ENCODE measurements around the gene RPS6KA2.

The RPS6KA2 gene

DNA sequence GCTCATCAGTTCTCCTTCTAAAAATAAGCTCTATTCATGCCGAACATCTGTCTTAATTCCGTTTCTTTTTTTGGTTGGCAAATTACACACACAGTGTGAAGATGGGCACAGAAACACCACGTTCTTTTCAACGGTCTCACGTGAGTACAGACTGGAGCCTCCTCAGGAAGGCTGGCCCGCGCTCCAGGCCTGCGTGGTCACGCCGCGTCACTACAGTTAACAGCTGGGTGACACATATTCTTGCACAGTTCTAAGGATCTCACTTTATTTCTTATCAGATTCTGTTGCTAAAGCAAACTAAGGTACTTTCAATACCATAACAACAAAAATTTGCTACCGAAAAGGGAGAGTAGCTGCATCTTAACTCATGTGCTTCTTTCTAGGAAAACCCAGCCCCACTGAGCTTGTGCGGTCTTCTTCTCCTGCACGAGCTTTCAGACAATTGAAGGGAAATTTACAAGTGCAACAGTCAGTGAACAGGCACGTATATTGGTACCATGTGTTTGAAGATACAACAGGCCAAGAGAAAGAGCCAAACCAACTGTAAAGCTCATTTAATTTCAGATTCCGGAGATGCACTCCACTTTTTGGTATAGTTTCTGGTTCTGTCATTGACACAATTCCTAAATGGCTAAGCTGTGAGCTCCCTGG lies 188.7 kb downstream of the RPS6KA2 start:
- no peak for DNase-seq

DNA sequence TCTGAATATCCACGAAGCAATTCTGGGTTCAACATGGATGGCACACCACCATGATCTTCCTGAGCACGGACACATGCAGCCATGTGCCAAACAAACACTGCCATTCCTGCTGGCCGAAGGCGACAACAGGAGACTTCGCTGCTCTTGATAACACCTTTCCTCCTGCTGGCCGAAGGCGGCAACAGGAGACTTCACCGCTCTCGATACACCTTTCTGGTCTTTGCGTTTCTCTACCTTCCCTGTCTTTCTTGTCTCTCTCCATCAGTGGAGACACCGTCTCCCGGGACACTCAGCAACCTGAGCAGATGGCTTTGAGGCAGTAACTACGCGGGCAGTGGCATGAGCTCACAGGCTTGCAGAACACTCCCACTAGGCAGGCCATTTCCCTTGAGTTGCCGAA lies 189.4 kb downstream of the RPS6KA2 start:
- no peak for DNase-seq

DNA sequence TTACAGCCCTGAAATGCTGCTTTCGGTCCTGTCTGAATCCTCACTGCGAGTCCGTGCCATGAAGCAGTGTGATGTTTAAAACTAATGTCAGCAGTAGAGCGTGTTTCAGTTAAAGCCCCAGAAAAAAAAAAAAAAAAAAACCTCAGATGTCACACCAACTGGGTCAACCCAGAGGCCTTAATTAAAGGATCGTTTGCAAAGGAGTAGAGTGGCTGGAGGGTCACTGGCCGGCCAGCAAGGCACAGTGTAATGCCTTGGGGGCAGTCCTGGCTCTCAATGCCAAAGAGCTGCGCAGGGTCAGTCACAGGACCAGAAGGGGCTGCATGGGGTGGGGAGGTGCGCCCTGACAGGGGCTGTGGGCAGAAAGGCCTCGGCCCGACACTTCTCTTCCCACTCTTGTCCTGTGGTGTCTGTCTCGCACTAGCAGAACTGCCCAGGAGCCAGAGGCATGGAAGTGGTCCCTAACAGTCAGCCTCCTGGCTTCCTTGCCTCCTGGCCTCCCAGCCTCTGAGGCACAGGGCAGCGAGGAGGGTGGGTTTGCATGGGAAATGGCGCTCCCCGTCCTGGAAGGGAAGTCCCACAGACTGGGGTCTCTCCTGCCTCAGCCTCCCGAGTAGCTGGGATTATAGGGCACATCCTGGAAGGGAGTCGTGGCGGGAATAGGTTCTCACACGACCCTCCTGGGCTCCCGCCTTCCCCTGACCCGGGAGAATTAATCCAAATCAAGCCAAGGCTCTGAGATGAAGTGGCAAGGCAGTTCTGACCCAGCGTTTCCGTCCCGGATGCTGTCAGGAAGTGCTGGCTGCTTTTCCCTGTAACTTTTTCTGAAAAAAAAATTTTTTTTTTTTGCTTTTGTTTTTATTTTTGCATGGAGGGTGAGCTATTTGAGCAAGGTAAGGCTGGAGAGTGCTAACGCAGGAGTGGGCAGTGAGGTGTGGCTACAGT lies 190.6 kb downstream of the RPS6KA2 start:
- no peak for DNase-seq

DNA sequence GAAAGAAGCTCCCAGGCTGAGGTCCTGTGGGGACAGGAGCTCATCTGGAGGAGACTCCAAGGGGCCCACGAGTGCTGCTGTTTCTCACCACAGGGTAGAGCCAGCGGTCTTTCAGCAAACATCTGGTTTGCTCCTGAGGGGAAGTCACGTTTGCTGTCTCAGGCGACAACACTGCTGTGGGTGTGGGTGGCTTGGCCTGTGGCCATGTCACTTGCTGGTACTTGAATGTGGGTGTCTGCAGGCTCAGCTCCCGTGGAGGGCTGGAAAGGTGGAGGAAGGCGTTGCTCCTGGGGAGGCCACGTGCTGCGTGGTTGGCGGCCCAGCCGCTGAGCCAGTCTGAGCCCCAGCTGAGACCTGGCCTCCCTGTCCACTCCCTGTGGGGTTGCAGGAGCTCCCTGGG lies 191.5 kb downstream of the RPS6KA2 start:
- DNase-seq = no peak

DNA sequence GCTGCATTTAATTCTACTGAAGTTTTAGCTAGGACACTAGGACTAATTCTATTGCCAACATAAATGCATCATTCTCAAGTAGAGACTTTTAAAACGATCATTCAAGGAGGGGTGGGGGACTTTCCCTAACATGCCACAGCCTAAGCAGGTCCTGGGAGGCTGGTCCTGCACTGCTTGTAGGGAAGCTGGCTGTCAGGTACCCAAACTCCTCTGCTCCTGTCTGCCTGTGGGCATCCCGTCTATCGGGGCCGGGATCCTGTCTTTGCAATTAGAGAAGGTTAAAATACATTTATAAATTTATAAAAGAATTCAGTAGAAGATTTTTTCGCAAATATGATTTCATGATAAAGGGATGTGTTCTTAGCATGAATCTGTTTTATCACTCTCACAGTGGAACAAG lies 192.7 kb downstream of the RPS6KA2 start:
- DNase-seq = no peak

DNA sequence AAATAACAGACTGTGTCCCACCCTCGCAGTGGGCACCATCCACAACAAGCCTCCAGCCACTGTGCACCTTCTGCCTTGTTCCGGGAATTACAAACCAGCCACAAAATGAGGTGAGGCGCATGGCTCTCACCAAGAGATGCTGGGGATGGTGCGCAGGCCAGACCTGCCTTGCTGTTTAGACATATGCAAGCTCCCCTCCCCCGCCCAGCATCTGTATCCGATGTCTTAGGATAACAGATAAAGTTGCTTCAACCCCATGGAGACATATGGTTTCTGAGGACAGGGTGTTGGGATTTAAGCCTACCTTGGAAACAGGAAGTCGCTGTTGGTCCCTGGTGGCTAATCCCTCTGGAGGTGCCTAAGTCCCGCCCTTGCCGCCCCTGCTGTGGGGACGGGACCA lies 194.0 kb downstream of the RPS6KA2 start:
- no peak for DNase-seq

DNA sequence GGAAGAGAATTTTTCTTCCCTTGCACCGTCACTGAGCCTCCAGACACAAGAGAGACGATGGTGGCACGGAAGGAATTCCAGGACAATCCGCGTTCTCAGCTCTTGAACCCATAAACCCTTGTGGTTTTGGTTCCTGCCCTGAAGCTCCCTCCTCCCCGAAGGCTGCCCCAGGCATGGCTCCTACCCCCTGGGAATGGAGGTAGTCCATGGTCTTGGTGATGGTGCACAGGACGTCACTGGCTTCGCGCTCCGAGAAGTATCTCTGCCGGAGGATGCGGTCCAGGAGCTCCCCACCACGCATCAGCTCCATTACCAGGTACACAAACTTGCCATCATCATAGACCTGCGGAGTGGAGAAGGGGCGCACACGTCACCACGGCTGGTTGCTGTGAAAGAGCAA lies 196.8 kb downstream of the RPS6KA2 start:
- no peak for DNase-seq

DNA sequence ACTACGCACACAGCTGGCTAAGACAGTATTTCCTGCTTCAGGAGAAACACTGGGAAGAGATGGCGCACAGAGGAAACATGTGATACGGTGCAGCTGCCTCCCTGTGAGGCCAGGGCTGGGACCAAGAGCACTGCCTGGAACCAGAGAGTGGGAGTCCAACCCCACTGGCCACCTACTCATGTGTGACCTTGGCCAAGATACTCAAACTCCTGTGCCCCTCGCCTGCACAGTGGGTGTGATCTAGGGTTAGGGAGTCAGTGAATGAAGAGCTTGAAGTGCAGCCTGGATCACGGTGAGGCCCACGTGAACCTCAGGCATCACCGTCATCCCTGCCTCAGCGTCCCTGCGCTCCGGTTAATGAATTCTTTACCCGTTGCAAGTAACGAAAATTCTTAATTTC lies 202.6 kb downstream of the RPS6KA2 start:
- DNase-seq = no peak

DNA sequence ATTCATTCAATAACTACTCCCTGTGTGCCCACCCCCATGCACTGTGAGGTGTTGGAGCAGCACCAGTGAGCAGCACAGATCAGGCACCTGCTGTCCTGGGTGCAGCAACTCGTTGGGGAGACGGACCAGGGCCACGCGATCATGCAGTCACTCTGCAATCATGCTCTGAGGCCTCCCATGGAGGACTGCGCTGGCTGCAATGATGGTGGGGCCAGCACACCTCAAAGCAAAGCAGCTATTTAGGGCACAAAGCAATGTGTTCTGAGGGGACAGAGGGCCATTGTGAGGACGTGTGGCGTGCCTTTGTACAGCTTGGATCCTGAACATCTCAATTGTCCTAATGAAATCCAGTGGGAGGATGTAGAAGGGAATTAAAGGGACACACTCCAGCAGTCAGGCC lies 203.3 kb downstream of the RPS6KA2 start:
- DNase-seq = no peak

DNA sequence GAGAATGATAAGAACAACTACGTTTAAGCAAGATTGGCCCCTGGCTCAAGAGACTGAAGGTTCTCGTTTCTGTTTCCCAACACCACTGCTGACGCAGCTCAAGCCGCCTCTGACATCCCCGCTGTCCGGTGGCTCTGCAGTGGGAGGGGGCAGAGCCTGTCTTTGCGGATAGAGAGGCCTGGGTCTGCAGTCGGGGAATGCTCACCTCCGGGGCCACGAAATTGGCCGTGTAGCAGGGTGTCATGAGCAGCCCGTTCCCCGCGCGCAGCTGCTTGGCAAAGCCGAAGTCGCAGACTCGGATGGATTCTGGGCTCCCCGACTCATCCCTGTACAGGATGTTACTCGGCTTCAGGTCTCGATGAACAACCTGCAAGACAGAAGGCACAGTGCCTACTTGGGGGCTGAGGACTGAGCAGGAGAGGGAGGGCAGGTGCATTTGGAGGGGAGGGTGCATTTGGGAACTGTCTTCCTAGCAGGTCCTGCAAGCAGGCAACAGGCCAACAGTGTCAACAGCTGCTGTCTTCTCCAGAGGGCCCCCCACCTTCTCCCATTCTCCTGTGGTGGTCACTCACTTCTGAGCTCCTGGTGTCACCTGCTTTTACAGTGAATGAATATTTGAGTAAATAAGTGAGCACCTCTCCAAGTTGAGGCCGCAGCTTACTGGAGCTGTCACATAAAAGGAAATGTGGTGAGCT lies 203.9 kb downstream of the RPS6KA2 start:
- DNase-seq = no peak

DNA sequence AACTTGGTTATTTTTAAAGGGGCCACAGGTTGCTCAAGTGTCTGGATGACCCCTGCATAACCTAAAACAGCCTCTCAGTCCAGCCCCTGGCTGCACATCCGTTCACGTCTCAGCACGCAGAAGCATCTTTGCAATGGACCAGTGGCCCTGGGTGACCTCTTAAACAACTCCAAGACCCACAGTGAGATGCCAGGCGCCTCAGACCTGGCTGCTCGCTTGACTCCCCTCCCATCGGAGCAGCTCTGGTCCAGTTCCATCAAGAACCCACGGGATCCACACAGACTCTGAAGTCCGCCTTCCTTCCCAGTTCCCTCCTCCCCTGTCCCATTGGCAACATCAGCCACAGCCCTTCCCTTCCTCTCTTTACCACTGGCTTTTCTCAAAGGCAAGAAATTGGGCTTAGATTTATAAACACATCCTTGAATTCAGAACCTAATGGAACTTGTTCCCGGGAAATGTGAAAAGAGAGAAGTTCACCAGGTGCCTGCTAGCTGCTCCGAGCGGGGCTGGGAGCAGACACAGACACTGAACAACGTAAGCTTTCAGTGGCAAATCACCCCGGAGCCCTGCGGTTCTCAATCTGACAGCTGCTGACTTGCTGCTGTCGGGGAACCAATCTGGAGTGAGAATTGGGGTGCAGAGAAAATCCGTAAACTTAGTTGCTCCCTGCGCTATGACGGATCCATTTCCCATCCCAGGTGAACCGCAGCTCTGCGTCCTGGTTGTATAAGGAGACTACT lies 204.7 kb downstream of the RPS6KA2 start:
- DNase-seq = no peak

DNA sequence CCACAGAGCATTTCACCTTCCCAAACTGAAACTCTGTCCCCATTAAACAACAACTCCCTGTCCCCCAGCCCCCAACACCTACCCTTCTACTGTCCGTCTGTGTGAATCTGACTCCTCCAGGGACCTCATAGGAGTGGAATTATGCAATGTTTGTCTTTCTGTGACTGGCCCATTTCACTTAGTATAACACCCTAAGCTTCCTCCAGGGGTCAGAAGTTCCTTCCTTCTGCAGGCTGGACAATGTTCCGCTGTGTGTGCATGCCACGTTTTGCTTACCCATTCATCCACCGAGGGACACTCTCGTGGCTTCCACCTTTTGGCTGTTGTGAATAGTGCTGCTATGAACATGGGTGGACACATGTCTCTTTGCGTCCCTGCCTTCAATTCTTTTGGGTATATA lies 206.7 kb downstream of the RPS6KA2 start:
- no peak for DNase-seq

DNA sequence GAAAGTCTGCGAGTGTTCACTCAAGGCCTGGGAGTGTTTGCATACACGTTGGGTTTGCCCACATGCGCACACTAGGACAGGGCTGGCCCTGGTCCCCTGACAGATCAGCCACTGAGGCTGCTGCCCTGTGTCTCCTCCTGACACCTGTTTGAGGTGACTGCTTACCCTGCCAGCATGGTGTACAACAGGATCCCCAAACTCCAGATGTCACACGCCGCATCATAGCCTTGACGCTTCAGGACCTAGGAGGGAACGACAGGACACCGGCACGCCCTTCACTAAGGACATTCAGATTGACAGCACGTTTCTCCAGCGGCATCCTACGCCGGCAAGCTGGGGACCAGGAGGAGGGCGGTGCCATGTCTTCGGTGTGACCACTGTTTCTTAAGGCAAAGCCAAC lies 207.3 kb downstream of the RPS6KA2 start:
- no peak for DNase-seq

DNA sequence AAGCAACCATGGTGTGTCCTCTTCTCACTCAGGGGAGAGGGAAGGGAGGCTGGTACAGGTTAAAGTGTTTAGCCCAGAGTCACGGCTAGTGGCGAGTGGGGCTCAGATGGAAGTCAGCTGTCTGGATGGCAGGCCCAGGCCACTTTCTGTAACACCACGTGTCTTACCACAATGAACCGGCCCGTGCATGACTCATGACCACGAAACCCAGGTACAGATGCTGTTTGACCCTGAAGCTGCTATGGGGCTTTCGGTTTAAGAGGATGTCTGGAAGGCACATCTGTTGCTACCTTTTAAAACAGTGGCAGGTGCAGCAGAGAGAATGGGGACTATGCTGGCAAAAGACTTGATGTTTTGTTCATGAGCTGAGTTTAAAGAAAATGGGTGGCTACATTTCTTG lies 207.8 kb downstream of the RPS6KA2 start:
- DNase-seq = no peak

DNA sequence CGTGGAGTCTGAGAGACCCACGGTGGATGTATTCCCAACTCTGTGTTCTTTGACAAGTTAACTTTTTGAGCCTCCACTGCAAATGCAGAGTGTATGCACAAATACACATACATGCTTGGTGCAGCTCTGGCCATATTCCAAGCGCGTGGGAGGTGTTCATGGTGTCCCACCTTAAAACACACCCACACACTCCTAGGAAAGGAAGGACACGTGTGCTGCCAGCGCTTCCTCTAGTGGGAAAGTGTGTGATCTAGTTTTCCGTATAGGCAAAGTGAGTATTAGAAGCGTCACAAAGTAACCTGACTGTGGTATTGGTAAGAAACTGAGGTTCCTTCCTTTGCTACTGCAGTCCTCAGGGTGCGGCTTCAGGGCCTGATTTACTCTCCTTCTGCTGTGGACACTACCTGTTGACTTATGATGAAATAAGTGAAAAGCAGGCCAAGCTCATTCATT lies 208.3 kb downstream of the RPS6KA2 start:
- DNase-seq = no peak

DNA sequence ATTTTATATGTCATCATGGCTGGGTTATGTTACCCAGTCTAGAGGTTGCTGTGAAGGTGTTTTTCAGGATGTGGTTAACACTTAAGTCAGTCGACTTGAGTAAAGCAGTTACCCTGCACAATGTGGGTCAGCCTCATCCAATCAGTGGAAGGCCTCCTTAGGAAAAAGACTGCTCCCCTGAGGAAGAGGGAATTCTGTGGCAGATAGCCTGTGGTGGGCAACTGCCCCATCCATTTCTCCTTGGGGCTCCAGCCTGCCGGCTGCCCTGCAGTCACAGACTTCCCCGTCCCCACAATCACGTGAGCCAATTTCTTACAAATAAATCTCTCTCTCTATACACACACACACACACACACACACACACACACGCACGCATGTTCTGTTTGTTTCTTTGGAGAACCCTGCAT lies 209.8 kb downstream of the RPS6KA2 start:
- no peak for DNase-seq

DNA sequence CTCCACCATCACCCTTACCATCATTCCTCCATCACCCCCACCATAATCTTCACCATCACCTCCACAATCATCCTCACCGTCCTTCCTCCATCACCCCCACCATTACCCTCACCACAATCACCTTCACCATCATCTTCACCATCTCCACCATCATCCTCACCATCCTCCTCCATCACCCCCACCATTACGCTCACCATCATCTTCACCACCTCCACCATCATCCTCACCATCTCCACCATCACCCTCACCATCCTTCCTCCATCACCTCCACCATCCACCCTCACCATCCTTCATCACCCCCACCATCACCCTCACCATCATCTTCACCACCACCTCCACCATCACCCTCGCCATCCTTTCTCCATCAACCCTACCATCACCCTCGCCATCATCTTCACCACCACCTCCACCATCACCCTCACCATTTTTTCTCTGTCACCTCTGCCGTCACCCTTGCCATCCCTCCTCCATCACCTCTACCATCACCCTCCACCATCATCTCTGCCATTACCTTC lies 211.2 kb downstream of the RPS6KA2 start:
- no peak for DNase-seq

DNA sequence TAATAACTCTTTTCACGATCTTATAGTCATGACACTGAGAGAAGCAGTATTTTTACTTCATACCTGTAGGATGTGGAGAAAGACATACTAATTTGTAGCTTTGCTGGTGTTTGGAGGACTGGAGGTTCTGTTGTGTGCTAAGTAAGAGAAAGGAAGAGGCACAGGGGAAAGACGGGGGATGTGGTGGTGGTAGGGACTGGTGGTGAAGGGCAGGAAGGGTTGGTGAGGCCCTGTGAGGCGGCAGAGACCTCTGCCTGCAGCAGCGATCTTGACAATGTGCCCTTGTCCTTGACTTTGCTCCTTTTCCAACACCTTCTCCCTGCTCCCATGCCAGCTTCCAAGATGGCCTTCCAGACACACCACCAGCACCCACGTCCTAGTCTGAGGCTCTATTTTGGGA lies 211.7 kb downstream of the RPS6KA2 start:
- DNase-seq = no peak

DNA sequence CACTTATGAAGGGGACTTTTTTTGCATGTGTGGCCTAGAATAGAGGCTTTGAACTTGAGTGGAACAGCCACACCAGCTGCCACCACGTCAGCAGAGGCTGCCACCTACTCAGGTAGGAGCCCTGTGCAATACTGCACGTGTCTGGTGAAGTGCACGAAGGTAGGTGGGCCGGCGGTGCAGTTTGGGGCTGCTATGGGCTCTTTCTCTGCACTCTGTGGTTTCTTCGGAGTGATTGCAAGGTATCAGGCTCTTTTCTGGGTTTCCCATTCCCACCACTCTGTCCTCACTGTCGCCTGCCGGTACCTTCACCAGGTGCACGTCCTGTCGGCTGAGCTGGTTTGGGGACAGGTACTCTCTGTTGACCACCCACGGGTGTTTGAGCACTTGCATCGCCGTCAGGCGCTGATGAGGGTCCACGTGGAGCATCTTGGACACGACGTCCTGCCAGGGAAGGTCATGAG lies 213.5 kb downstream of the RPS6KA2 start:
- no peak for DNase-seq

DNA sequence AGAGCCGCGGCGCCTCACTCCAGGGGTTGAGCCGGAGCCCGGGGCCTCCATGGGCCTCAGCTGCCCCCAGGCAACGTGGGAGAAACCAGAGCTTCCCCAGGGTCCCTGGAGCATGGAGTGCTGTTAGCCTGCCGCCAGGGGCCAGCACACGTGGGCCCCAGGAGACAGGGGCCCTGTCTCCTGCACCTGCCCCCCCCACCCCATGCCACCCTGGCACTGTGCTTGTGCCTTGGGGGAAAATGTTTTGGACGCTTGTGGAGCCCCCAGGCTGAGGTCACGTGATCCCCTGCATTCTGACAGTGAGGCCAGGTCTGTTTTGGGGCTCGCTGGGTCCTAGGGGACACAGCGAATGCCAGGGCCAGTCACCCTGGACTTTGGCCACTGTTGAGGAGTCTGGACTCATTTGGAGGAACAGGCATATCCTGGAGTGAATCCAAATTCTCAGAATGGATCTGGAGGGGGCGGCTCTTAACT lies 214.1 kb downstream of the RPS6KA2 start:
- DNase-seq = no peak

DNA sequence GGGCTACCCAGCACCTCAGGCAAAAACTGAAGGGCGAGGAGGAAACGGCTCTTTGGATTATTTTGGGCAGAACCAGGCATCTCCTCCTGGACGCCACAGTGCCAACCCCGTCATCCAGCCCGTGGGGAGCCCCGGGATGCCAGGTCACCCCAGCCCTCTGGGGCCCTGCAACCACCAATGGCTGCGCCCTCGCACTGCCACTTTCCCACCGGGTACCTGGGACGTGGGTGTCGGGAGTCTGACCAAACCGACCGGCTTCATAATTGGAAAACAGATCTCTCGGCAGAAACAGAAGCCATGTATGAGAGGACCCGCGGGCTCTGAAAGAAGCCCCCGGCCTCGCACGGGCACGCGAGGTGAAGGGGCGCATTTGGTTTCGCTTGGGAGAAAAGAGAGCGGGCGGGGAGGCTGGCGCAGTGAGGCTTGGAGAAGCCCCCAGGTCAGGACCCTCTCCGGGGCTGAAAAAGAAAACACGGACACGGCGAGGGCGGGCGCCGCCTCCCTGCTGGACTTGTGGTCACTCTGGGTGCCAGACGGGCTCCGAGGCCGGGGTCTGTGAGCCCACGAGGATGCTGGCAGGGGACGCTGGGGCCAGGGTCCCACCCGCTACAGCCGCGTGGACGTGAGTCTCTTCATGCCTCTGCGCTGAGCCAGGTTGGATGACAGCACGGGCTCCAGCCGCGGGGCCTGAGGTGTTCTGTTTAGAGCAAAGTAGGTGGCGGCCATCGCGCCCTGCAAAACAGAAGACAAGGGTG lies 214.7 kb downstream of the RPS6KA2 start:
- DNase-seq = no peak

DNA sequence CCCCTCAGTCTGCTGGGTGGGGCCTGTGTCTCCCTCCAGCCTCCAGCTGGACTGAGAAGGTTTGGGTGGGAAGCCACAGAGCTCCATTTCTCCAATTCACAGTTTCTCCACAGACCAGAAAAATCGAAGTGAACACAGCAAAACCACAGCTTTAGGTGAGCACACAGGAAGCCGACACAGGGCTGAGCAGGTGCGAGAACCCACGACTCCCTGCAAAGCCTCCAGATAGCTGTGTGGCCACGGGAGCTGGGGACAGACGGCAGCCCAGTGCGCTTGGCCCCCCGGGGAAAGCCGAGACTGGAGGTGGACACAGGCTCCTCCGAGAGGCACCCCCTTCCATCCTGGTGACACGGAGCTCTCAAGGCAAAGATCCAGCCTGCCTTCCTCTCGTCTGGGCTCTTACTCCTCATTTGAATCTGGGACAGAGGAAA lies 215.3 kb downstream of the RPS6KA2 start:
- DNase-seq = no peak
